Gastroesophageal sphincter (tissue), 4 donors: ENCODE data around the gene CREBBP. TPM values are rescaled to one million over a fixed set of nuclear protein-coding genes. Genes with fewer than 3 reads are reported as not detected.

Source experiments
- ATAC-seq: fragments of 150-250 bp; one replicate; pipeline ENCODE4 v1.9.1; 2016; ENCODE audit warnings: mild to moderate bottlenecking, moderate library complexity
- H3K27ac ChIP-seq, 4 donors: fragments of 200-600 bp; sonication (generic) in 3 of 4; 1 replicate in 3 of 4; 2 replicates in 1 of 4; pipeline ENCODE4 v1.5.1; 2016 to 2019
- H3K27me3 ChIP-seq: fragments of 200-600 bp; sonication (generic); one replicate; pipeline ENCODE4 v1.5.1; 2019
- H3K36me3 ChIP-seq, 2 donors: fragments of 200-600 bp; sonication (generic); one replicate each; pipeline ENCODE4 v1.5.1; 2019; ENCODE audit warnings: control low read depth in 1 of 2
- H3K4me1 ChIP-seq, 3 donors: fragments of 200-600 bp; sonication (generic); 1 replicate in 2 of 3; 2 replicates in 1 of 3; pipeline ENCODE4 v1.5.1; 2016 to 2019; ENCODE audit warnings: control low read depth in 2 of 3
- H3K4me3 ChIP-seq, 2 donors: fragments of 200-600 bp; sonication (generic); one replicate each; pipeline ENCODE4 v1.5.1; 2019; ENCODE audit warnings: mild to moderate bottlenecking in 1 of 2, moderate library complexity in 1 of 2
- H3K9me3 ChIP-seq, 3 donors: fragments of 200-600 bp; sonication (generic); one replicate each; pipeline ENCODE4 v1.5.1; 2017 to 2019; ENCODE audit warnings: control low read depth in 2 of 3
- CTCF ChIP-seq, 4 experiments: fragments of 200-600 bp in 2 of 4; fragments of 450-650 bp in 2 of 4; sonication (generic) in 1 of 4; IDR thresholded peaks; one replicate each; pipeline ENCODE4 v1.5.1; 2017 to 2019; ENCODE audit warnings: antibody characterized with exemption in 4 of 4, mild to moderate bottlenecking in 2 of 4, moderate library complexity in 2 of 4
- EP300 ChIP-seq: sonication (generic); formaldehyde crosslinking; IDR thresholded peaks from one replicate; pipeline ENCODE4 v1.6.1; 2017; ENCODE audit warnings: antibody characterized with exemption, mild to moderate bottlenecking
- POLR2A ChIP-seq, 2 donors: fragments of 450-650 bp; IDR thresholded peaks; one replicate each; pipeline ENCODE4 v1.6.1; 2017; ENCODE audit warnings: antibody characterized with exemption in 2 of 2, mild to moderate bottlenecking in 2 of 2, moderate library complexity in 1 of 2
- POLR2AphosphoS5 ChIP-seq: sonication (generic); formaldehyde crosslinking; IDR thresholded peaks from one replicate; pipeline ENCODE4 v1.6.1; 2017; ENCODE audit warnings: antibody characterized with exemption
- WGBS, 2 donors: methylation state at CpG; one replicate each; pipeline ENCODE4 v1.1.5; 2018; ENCODE audit warnings: low coverage in 1 of 2; 5-methylcytosine and 5-hydroxymethylcytosine counted together
- total RNA-seq, 4 donors: library from RNA; depleted of rRNA; stranded (reverse); fragments of >200 nt; gene quantifications; one replicate each; pipeline ENCODE4 v1.1.0, GENCODE V29; 2016

Gene CREBBP
- total RNA-seq, 4 donors from 2014 or later, result 45.9 to 115 (median 61.7) TPM

GRCh38 chr16:3774156-3774767 lies 106.3 kb downstream of the CREBBP start:
- no peaks in the 10 kb centered on the region for H3K27me3 ChIP-seq
- WGBS, 2 donors, result 27 to 40% methylated on average over 4 to 6 of the region's 6 CpGs
- H3K4me1 ChIP-seq, result peaks cover 0 to 57% (median 11%) of the 10 kb centered on the region in 3 donors
- peak overlapping the region in 3 of 4 donors; percentile 11 to 24 (median 12) for H3K27ac ChIP-seq
- H3K36me3 ChIP-seq, result peaks cover 0 to 95% of the 10 kb centered on the region in 2 donors
- no peaks in the 10 kb centered on the region for H3K9me3 ChIP-seq
- H3K4me3 ChIP-seq, result no peak overlapping the region
- no peak for ATAC-seq
- TF ChIP-seq POLR2AphosphoS5 (no peak), POLR2A (IDR thresholded peaks at IDR 0.05) (no peak), EP300 (no peak), CTCF (IDR thresholded peaks at IDR 0.05) (no peak)

GRCh38 chr16:3773663-3774062 lies 106.8 kb downstream of the CREBBP start:
- no peak for ATAC-seq
- no peak for TF ChIP-seq EP300
- no peak for TF ChIP-seq CTCF (IDR thresholded peaks at IDR 0.05)
- TF ChIP-seq POLR2A (IDR thresholded peaks at IDR 0.05), result no peak
- no peak for TF ChIP-seq POLR2AphosphoS5
- Histone ChIP-seq H3K4me1 (peaks cover 0 to 57% (median 11%) of the 10 kb centered on the region in 3 donors), H3K4me3 (no peak overlapping the region), H3K27ac (peak overlapping the region in 3 of 4 donors; percentile 11 to 24 (median 12)), H3K36me3 (peaks cover 0 to 95% of the 10 kb centered on the region in 2 donors), H3K9me3 (no peaks in the 10 kb centered on the region), H3K27me3 (no peaks in the 10 kb centered on the region)
- 83 to 91% methylated on average over 4 to 12 of the region's 14 CpGs for WGBS, 2 donors

- peaks cover 0 to 95% of the 10 kb centered on the region in 2 donors for H3K36me3 ChIP-seq
- no peak for ATAC-seq
Measured at GRCh38 chr16:3771513-3771912, 109.0 kb downstream of the CREBBP start.

GRCh38 chr16:3770530-3770929 lies 110.0 kb downstream of the CREBBP start:
- Histone ChIP-seq H3K27ac (no peak overlapping the region), H3K27me3 (no peaks in the 10 kb centered on the region), H3K4me3 (no peak overlapping the region), H3K36me3 (peaks cover 0 to 95% of the 10 kb centered on the region in 2 donors), H3K9me3 (no peaks in the 10 kb centered on the region), H3K4me1 (peaks cover 0 to 44% (median 11%) of the 10 kb centered on the region in 3 donors)
- no peak for ATAC-seq
- 70 to 94% methylated on average over 2 to 6 of the region's 13 CpGs for WGBS, 2 donors
- TF ChIP-seq EP300 (no peak), POLR2A (IDR thresholded peaks at IDR 0.05) (no peak), CTCF (IDR thresholded peaks at IDR 0.05) (no peak), POLR2AphosphoS5 (no peak)

More at GRCh38 chr16:3771513-3771912, 109.0 kb downstream of the CREBBP start:
- TF ChIP-seq POLR2AphosphoS5, result no peak
- no peak for TF ChIP-seq CTCF (IDR thresholded peaks at IDR 0.05)
- no peak for TF ChIP-seq POLR2A (IDR thresholded peaks at IDR 0.05)
- TF ChIP-seq EP300, result no peak
- WGBS, 2 donors, result 92 to 98% methylated on average over 4 of the region's 5 CpGs
- Histone ChIP-seq H3K9me3 (no peaks in the 10 kb centered on the region), H3K27me3 (no peaks in the 10 kb centered on the region), H3K4me1 (peaks cover 0 to 54% (median 11%) of the 10 kb centered on the region in 3 donors), H3K27ac (peak overlapping the region in 1 of 4 donors; percentile 21), H3K4me3 (no peak overlapping the region)

GRCh38 chr16:3769942-3770341 lies 110.6 kb downstream of the CREBBP start:
- H3K9me3 ChIP-seq, result no peaks in the 10 kb centered on the region
- ATAC-seq, result no peak
- H3K27me3 ChIP-seq, result no peaks in the 10 kb centered on the region
- H3K27ac ChIP-seq, result no peak overlapping the region
- no peak overlapping the region for H3K4me3 ChIP-seq
- 82 to 93% methylated on average over 2 to 3 of the region's 13 CpGs for WGBS, 2 donors
- peaks cover 0 to 38% (median 11%) of the 10 kb centered on the region in 3 donors for H3K4me1 ChIP-seq
- TF ChIP-seq CTCF (IDR thresholded peaks at IDR 0.05) (no peak), EP300 (no peak), POLR2A (IDR thresholded peaks at IDR 0.05) (no peak), POLR2AphosphoS5 (no peak)
- peaks cover 0 to 95% of the 10 kb centered on the region in 2 donors for H3K36me3 ChIP-seq
